ENCODE measurements around the gene LAIR2.
A peak's percentile ranks its signal among the peaks of the same experiment; 100 is the strongest.

DNA sequence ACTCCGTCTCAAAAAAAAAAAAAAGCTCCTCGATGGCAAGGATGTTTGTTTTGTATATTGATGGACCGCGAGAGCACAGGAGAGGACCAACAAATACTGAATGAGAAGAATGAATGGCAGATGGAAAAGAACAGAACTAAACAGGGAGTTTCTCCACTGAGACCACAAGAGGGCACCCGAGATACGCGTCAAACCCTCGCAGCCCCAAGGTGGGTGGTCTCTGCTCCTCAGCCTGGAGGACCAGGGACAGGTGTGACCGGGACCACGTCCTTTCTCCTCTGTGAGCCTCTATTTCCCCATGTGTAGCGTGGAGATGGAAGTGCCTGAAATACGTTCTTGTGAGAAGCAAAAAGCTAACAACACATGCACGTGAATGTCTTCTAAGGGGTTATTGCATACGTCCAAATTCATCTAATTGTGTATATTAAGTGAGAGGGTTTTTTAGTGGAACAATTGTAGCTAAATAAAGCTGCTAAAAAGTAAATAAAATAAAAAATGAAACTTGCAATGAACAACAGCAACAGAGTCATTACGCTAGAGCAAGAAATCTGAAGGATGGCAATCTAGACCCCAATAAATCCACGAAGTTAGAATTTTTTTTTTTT, 21.2 kb upstream of the LAIR2 start:
- TF ChIP-seq POLR2A (IDR thresholded peaks at IDR 0.05): no peak
- TF ChIP-seq, protein P1, sequence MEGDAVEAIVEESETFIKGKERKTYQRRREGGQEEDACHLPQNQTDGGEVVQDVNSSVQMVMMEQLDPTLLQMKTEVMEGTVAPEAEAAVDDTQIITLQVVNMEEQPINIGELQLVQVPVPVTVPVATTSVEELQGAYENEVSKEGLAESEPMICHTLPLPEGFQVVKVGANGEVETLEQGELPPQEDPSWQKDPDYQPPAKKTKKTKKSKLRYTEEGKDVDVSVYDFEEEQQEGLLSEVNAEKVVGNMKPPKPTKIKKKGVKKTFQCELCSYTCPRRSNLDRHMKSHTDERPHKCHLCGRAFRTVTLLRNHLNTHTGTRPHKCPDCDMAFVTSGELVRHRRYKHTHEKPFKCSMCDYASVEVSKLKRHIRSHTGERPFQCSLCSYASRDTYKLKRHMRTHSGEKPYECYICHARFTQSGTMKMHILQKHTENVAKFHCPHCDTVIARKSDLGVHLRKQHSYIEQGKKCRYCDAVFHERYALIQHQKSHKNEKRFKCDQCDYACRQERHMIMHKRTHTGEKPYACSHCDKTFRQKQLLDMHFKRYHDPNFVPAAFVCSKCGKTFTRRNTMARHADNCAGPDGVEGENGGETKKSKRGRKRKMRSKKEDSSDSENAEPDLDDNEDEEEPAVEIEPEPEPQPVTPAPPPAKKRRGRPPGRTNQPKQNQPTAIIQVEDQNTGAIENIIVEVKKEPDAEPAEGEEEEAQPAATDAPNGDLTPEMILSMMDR (IDR thresholded peaks at IDR 0.05): peak; percentile 15 to 60 (median 46)
